TTC549 (cell line): ENCODE results near the gene NOMO2.
"Not testable (repeated sequence)": the region's sequence is repeated elsewhere in the genome, so short reads cannot be mapped to it uniquely, and the experiment has no call there.

Experiments
- FAIRE-seq: peaks from 2 replicates; lab custom pipeline; 2012; peaks lifted over from hg19 to GRCh38; lab: Jason Lieb, UNC

The NOMO2 gene, protein sequence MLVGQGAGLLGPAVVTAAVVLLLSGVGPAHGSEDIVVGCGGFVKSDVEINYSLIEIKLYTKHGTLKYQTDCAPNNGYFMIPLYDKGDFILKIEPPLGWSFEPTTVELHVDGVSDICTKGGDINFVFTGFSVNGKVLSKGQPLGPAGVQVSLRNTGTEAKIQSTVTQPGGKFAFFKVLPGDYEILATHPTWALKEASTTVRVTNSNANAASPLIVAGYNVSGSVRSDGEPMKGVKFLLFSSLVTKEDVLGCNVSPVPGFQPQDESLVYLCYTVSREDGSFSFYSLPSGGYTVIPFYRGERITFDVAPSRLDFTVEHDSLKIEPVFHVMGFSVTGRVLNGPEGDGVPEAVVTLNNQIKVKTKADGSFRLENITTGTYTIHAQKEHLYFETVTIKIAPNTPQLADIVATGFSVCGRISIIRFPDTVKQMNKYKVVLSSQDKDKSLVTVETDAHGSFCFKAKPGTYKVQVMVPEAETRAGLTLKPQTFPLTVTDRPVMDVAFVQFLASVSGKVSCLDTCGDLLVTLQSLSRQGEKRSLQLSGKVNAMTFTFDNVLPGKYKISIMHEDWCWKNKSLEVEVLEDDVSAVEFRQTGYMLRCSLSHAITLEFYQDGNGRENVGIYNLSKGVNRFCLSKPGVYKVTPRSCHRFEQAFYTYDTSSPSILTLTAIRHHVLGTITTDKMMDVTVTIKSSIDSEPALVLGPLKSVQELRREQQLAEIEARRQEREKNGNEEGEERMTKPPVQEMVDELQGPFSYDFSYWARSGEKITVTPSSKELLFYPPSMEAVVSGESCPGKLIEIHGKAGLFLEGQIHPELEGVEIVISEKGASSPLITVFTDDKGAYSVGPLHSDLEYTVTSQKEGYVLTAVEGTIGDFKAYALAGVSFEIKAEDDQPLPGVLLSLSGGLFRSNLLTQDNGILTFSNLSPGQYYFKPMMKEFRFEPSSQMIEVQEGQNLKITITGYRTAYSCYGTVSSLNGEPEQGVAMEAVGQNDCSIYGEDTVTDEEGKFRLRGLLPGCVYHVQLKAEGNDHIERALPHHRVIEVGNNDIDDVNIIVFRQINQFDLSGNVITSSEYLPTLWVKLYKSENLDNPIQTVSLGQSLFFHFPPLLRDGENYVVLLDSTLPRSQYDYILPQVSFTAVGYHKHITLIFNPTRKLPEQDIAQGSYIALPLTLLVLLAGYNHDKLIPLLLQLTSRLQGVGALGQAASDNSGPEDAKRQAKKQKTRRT

DNA sequence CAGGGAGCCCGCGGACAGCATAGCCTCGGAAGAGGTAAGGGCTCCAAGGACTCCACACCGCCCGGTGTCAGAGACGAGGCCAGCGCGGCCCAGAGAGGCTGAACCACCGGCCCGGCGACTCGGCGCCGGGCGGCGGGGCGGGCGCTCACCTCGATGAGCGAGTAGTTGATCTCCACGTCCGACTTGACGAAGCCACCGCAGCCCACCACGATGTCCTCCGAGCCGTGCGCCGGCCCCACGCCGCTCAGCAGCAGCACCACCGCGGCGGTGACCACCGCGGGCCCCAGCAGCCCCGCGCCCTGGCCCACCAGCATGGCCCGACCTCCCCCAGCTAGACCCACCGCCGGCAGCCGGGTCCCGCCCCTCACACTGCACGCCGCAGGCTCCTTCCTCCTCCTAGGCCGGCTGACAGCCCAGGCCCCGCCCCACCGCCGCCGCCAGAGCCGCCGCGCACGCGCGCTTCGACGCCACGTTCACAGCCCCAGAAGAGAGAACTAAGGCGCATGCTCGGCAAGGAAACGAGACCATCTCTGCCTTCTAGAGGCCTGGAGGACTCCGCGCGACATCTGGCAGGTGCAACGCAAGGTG, at the start of gene NOMO2:
NOMO2 (minus strand) TSS at position 371 of the 588 bp plus-strand sequence; CDS start at position 314, 57 bp downstream.
- not testable (repeated sequence) for FAIRE-seq

DNA sequence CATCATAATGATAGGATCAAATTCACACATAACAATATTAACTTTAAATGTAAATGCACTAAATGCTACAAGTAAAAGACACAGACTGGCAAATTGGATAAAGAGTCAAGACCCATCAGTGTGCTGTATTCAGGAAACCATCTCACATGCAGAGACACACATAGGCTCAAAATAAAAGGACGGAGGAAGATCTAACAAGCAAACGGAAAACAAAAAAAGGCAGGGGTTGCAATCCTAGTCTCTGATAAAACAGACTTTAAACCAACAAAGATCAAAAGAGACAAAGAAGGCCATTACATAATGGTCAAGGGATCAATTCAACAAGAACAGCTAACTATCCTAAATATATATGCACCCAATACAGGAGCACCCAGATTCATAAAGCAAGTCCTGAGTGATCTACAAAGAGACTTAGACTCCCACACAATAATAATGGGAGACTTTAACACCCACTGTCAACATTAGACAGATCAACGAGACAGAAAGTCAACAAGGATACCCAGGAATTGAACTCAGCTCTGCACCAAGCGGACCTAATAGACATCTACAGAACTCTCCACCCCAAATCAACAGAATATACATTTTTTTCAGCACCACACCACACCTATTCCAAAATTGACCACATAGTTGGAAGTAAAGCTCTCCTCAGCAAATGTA, 48.4 kb upstream of the NOMO2 start:
- not testable (repeated sequence) for FAIRE-seq

DNA sequence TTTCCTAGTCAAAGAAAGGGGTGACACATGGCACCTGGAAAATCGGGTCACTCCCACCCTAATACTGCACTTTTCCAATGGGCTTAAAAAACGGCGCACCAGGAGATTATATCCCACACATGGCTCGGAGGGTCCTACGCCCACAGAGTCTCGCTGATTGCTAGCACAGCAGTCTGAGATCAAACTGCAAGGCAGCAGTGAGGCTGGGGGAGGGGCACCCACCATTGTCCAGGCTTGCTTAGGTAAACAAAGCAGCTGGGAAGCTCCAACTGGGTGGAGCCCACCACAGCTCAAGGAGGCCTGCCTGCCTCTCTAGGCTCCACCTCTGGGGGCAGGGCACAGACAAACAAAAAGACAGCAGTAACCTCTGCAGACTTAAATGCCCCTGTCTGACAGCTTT, 46.4 kb upstream of the NOMO2 start:
- FAIRE-seq = not testable (repeated sequence)

DNA sequence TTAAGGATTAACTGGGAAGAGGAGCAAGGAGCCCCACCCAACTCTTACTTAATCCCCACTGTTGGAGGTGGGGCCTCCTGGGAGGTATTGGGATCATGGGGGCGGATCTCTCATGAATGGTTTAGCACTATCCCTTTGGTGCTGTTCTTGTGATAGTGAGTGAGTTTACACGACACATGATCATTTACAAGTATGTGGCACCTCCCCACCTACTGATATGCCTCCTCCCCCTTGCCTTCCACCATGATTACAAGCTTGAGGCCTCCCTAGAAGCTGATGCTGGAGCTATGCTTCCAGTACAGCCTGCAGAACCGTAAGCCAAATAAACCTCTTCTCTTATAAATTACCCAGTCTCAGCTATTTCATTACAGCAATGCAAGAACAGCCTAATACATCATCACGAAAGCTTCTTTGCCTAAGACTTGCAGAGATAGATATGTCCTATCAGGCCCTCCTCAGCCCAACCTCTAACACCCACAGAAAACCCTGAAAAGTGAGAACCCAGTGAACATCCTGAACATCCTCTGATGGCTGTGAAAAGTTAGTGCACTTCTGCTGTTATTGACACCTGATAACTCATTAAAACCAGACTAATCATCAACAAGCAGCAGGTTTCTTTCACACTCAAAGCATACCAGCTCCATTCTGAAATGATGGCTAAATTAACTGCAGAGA, 41.8 kb upstream of the NOMO2 start:
- not testable (repeated sequence) for FAIRE-seq

DNA sequence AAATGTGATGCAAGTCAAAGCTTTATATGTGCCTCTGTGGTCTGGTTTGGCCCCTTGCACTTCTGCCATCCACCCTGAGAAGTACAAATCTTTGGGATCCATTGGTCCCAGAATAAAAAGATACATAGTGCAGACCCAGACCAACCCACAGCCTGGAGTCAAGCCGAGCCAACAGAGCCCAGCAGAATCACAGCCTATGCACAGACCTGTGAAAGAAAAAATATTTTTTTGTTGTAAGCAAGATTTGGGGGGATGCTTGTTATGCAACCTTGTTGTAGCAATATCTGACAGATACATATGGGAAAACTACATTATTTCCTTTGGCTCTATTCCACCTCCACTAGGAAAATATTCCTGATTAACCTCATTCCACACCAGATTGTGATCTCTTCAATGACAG, 36.7 kb upstream of the NOMO2 start:
- not testable (repeated sequence) for FAIRE-seq

DNA sequence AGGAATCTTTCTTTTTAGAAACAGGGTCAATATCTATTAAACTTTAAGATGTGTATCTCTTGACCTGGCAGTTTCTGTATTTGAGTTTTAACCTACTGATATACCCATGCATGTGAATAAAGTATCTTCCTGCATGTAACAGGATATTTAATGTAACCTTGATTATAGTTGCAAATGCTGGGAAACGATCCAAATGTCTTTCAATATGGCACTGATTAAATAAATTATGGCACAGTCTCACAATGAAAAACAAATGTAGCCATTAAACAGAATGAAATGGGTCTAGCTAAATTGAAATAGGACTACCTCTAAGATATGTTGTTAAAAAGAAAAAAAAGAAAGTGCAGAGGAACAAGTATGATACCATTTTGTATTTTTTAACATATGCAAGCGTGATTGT, 35.8 kb upstream of the NOMO2 start:
- FAIRE-seq = not testable (repeated sequence)

DNA sequence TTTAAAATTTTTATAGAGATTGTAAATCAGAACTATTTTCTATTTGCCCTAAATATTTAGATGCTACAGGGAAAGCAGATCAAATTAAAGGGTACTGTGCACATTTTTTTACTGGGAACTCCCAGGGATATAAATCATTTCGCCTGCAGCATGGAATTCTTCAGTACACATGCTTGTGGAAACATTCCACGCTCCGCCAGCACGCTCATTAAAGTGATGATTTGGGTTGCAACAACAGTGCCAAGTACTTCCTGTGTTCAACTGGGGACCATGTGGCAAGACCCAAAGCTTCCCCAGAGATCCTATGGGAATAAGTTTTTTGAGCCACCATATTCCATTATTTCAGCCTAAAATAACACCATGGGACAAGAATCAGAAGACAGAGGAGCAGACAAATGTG, 35.4 kb upstream of the NOMO2 start:
- not testable (repeated sequence) for FAIRE-seq

DNA sequence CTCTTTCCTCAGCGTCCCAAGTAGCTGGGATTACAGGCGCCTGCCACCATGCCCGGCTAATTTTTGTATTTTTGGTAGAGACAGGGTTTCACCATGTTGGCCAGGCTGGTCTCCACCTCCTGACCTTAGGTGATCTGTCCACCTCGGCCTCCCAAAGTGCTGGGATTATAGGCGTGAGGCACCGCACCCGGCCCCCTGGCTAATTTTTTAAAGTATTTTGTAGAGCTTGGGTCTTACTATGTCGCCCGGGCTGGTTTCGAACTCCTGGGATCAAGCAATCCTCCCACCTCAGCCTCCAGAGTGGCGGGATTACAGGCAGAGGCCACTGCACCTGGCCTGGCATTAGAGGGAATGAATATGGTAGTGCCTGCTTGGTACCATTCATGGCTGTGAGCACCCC, 33.9 kb upstream of the NOMO2 start:
- not testable (repeated sequence) for FAIRE-seq

DNA sequence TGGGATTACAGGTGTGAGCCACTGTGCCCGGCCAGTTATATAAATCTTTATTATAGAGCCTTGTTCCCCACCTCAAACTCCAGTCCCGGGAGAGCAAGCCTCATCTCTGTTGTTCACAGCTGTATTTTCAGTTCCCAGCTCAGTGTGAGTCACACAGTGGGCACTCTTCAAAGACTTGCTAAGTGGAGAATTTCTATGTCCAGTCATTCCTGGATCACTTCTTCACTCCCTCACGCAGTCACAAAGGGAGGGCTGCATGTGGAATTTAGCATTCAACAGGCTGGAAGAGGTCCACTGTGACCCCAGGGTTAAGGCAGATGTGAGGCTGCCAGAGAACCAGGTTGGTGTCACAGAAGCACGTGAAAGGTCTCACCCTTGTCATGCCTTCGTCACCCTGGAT, 33.0 kb upstream of the NOMO2 start:
- not testable (repeated sequence) for FAIRE-seq

DNA sequence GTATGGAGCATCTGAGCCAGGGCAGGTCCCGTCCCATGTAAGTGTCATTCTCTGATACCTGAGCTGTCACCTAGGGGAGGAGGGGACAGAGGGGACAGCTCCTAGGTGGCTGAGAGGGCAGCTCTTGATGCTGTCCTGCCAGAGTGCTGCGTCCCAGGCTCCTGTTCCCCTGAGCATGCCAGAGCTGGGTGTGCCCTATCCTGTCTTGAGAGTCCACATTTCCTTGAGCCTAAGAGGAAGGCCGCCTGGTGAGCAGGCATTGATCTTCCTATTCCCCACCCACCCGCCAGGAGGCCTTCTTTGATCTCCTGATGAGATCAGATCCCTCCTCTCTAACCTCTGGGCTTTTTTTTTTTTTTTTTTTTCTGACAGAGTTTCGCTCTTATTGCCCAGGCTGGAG, 32.0 kb upstream of the NOMO2 start:
- not testable (repeated sequence) for FAIRE-seq

DNA sequence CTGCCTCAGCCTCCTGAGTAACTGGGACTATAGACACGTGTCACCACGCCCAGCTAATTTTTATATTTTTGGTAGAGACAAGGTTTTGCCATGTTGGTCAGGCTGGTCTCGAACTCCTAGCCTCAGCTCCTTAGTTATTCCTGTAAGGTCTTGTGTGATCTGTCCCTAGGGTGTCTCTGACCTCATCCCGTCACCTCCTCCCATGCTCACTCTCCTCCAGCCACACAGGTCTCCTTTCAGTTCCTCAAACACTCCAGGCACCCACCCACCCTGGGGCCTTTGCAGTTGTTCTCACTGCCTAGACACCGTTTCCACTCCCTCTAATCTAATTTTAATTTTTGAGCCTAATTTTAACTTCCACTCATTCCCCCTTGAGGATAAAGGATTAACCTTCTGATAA, 31.1 kb upstream of the NOMO2 start:
- FAIRE-seq = not testable (repeated sequence)

DNA sequence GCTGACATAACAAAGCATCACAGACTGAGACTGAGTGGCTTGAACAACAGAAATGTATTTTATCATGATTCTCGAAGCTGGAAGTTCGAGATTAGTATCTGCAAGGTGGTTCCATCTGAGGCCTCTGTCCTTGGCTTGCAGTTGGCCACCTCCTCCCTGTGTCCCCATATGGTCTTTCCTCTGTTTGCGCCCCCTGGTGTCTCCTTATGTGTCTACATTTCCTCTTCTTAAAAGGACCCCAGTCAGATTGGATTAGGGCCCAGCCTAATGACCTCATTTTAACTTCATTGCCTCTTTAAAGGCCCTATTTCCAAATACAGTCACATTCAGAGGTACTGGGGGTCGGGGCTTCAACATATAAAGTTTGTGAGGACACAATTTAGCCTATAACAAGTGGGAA, 30.0 kb upstream of the NOMO2 start:
- not testable (repeated sequence) for FAIRE-seq

DNA sequence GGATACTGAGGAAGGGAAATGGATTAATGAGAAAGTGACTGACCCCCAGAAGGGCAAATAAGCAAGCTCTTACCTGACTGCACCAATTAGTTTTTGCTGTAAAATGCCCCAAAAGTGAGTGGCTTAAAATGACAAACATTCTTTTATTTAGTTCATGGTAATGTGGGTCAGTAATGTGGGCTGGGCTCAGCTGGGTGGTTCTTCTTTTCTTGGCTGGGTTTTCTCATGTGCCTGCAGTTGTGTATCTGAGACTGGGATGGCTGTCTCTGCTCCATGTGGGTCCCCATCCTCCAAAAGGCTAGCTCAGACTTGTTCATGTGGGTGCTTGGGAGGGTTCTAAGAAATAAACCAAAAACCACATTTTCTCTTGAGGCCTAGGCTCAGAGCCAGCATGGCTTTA, 29.5 kb upstream of the NOMO2 start:
- not testable (repeated sequence) for FAIRE-seq

DNA sequence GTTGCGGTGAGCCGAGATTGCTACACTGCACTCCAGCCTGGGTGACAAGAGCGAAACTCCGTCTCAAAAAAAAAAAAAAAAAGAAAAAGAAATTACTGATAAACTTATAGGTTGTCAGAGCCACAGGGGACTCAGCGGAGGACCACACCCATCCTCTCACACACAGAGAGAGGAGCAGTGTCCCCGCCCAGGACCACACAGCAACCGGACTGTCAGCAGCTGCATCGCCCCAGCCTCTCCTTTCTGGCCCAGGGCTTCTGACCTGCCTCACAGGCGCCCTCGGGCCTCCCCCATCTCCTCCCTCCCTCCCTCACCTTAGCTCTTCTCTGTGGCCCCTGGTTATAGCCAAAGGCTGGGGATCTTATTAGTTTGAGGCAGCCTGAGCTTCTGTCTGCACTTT, 27.9 kb upstream of the NOMO2 start:
- not testable (repeated sequence) for FAIRE-seq

DNA sequence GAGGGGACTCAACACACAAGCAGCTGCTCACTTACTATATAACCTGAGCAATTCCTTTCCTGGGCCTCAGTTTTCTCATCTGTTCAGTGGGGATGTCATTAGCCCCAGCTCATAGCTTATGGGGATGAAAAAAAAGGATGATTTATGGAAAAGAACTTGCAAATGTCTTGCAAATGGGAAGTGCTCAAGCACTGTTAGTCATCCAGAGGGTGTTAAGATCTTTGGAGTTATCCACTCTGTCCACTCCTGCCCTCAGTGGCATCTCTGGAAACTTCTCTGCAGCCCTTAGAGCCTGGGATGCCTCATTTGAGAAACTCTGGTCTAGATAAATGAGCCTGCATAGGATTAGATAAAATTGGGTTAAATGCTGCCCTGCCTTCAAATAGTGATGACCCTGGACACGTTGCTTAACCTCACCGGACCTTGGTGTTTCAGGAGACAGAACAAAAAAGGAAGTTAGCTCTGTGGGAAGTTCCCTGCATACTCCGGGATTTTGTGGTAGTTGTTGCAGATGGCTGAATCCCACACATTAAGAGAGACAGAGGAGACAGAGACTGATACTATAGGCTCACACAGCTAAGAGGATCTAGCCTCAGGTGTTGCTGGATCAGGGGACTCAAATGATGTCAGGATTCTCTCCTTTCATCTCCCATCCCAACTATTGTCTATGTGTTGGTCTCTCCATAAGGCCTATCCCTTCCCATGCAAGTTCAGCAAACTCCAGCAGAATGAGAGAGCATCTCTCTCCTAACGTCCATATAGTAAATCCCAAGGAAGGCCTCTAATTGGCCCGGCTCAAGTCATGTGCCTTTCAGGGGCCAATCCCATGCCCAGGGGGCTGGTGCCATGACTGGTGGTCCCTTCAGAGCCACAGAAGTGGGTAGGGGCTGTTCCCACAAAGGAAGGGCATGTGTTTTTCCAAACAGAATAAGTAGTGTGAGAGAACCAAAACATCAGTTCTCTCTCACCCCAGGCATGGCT, 25.0 kb upstream of the NOMO2 start:
- FAIRE-seq = not testable (repeated sequence)

DNA sequence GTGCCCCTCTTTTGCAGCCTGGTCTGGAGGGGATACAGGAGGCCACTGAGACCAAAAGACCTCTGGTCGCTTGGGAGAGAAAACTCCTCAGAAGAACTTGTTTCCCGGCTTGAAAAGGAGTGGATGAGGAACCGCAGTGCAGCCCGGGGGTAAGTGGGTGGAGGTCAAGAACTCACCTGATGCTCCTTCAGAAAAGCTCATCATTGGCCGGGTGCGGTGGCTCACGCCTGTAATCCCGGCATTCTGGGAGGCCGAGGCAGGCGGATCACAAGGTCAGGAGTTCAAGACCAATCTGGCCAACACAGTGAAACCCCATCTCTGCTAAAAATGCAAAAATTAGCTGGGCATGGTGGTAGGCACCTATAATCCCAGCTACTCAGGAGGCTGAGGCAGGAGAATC, 23.9 kb upstream of the NOMO2 start:
- FAIRE-seq = not testable (repeated sequence)

DNA sequence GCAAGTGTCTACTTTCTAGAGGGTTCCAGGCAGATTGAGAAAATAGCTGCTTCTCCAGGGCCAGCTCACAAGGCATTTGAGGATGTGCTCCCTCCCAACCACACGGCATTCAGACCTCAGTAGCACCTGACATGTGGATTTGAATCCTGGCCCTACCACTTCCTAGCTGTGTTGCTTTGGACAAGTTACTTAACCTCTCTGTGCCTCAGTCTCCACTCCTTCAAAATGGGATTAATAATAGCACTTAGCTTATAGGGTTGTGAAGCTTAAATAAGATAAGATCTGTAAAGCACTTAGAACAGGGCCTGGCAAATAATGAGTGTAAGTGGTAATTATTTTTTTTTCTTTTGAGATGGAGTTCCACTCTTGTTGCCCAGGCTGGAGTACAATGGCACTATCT, 21.0 kb upstream of the NOMO2 start:
- FAIRE-seq = no peak

DNA sequence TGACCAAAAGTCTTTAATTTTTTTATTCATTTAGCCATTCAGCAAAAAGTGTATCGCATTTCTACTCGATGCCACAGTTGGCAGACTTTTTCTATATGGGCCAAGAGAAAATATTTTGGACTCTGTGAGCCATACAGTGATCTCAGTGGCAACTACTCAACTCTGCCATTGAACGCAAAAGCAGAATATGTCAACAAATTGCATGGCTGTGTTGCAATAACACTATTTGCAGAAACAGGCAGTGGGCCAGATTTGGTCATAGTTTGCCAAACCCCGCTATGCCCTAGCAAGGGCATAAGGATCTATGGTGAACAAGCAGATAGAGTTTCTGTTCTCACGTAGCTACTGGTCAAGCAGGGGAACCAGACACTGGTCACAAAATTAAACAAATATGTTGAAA, 18.5 kb upstream of the NOMO2 start:
- FAIRE-seq = not testable (repeated sequence)

DNA sequence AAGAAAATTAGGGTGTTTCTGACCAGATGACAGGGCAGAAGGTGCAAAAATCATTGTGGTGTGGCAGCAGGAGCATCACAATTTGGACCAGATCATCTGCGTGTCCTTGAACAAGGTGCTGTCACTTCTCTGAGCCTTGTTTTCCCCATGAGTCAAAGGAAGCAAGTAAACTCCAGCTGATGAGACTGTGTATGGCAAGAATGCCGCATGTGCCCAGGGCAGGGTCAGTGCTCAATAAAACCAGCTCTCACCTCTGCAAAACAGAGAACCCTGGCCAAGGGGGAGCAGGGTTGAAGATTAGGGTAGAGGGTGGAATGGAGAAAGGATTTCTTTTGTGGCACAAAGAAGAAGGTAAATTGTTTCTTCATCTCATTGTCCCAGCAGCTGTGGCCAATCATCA, 17.4 kb upstream of the NOMO2 start:
- not testable (repeated sequence) for FAIRE-seq

DNA sequence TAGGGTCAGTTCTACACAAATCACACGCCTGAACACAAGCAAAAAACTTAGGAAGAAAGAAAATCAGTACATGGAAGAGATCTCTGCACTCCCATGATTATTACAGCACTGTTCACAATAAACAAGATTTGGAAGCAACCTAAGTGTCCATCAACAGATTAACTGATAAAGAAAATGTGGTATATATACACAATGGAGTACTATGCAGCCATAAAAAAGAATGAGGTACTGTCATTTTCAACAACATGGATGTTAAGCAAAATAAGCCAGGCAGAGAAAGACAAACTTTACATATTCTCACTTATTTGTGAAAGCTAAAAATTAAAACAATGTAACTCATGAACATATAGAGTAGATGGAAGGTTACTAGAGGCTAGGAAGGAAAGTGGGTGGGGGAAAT, 16.0 kb upstream of the NOMO2 start:
- FAIRE-seq = not testable (repeated sequence)
